Astrocyte (in vitro differentiated cells and primary cell): ENCODE data around the gene C10orf143.

Experiments
- EZH2 ChIP-seq: IDR thresholded peaks from 2 replicates; pipeline ENCODE4 v1.6.1; 2012; ENCODE audit warnings: mild to moderate bottlenecking, low read length, inconsistent platforms; ENCODE audit not compliant: insufficient read depth
- TF ChIP-seq, protein P1 (sequence below): IDR thresholded peaks from 2 replicates; pipeline ENCODE4 v1.5.1; 2011; ENCODE audit warnings: low read depth, mild to moderate bottlenecking, inconsistent platforms, low read length, moderate library complexity; ENCODE audit not compliant: insufficient read depth

DNA sequence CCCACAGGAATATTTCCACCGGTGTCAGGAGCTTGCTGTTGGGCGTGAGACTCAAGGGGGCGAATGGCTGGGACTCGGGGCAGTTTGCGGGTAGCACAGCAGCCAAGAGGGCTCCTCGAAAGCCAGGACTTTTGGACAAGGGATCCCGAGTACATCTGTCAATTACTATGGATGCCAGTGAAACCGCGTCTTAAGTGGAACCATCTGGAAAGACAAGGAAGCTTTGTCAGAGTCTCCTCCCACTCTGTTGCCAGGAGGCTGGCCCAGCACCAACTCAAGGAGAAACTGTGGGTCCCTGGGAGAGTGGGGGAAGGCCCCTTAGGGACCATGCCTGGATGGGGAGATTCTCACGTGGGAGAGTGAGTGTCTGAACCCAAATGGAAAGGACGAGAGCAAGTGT lies 57.1 kb downstream of the C10orf143 start:
- TF ChIP-seq, protein P1, sequence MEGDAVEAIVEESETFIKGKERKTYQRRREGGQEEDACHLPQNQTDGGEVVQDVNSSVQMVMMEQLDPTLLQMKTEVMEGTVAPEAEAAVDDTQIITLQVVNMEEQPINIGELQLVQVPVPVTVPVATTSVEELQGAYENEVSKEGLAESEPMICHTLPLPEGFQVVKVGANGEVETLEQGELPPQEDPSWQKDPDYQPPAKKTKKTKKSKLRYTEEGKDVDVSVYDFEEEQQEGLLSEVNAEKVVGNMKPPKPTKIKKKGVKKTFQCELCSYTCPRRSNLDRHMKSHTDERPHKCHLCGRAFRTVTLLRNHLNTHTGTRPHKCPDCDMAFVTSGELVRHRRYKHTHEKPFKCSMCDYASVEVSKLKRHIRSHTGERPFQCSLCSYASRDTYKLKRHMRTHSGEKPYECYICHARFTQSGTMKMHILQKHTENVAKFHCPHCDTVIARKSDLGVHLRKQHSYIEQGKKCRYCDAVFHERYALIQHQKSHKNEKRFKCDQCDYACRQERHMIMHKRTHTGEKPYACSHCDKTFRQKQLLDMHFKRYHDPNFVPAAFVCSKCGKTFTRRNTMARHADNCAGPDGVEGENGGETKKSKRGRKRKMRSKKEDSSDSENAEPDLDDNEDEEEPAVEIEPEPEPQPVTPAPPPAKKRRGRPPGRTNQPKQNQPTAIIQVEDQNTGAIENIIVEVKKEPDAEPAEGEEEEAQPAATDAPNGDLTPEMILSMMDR = no peak
- no peak for TF ChIP-seq EZH2
